GM21825 (cell line): ENCODE data around the gene PRKN.

Experiments
- ATAC-seq: cut with Tn5 transposase; IDR thresholded peaks from one replicate; pipeline ENCODE4 v1.9.1; 2021; ENCODE audit warnings: mild to moderate bottlenecking, moderate library complexity; ENCODE audit not compliant: unreplicated experiment

PRKN gene

GRCh38 chr6:162017536-162017935, 710.0 kb downstream of the PRKN start:
- ATAC-seq, result no peak

- ATAC-seq, result no peak
Observed at GRCh38 chr6:162014069-162014811, 713.3 kb downstream of the PRKN start.

- no peak for ATAC-seq
Observed at GRCh38 chr6:162005372-162005771, 722.2 kb downstream of the PRKN start.

GRCh38 chr6:161996783-161997182, 730.8 kb downstream of the PRKN start:
- ATAC-seq, result no peak

GRCh38 chr6:161985876-161986423, 741.6 kb downstream of the PRKN start:
- no peak for ATAC-seq

GRCh38 chr6:161984713-161985112, 742.9 kb downstream of the PRKN start:
- ATAC-seq, result no peak

GRCh38 chr6:161976553-161976952, 751.0 kb downstream of the PRKN start:
- ATAC-seq, result no peak

- no peak for ATAC-seq
Observed at GRCh38 chr6:161973064-161973463, 754.5 kb downstream of the PRKN start.

GRCh38 chr6:161971043-161971442, 756.5 kb downstream of the PRKN start:
- no peak for ATAC-seq

GRCh38 chr6:161963634-161964234, 763.8 kb downstream of the PRKN start:
- no peak for ATAC-seq

GRCh38 chr6:161963181-161963580, 764.4 kb downstream of the PRKN start:
- ATAC-seq, result no peak

GRCh38 chr6:161961796-161962195, 765.8 kb downstream of the PRKN start:
- no peak for ATAC-seq

- ATAC-seq, result no peak
Observed at GRCh38 chr6:161961046-161961445, 766.5 kb downstream of the PRKN start.

- ATAC-seq, result no peak
Observed at GRCh38 chr6:161959072-161959471, 768.5 kb downstream of the PRKN start.

- no peak for ATAC-seq
Observed at GRCh38 chr6:161956082-161956481, 771.5 kb downstream of the PRKN start.

GRCh38 chr6:161954699-161955276, 772.8 kb downstream of the PRKN start:
- no peak for ATAC-seq

- no peak for ATAC-seq
Observed at GRCh38 chr6:161954077-161954476, 773.5 kb downstream of the PRKN start.

GRCh38 chr6:161951126-161951525, 776.4 kb downstream of the PRKN start:
- no peak for ATAC-seq

GRCh38 chr6:161949531-161949930, 778.0 kb downstream of the PRKN start:
- no peak for ATAC-seq

- no peak for ATAC-seq
Observed at GRCh38 chr6:161948462-161948861, 779.1 kb downstream of the PRKN start.

GRCh38 chr6:161947371-161947770, 780.2 kb downstream of the PRKN start:
- ATAC-seq, result no peak

GRCh38 chr6:161946461-161946860, 781.1 kb downstream of the PRKN start:
- ATAC-seq, result no peak
